A673 (cell line): ENCODE results near the gene RBMX. TPM values are rescaled to one million over a fixed set of nuclear protein-coding genes. Genes with fewer than 3 reads are reported as not detected.

Source experiments
- BruUV-seq: library from RNA; stranded (reverse); fragments of 400-500 nt; replicated peaks from 2 replicates; lab custom pipeline; 2021; lab: Mats Ljungman, UMichigan
- CTCF ChIA-PET: fragments of 300-600 bp; sonication (Branson Sonifier 250); formaldehyde crosslinking; loops from one replicate; lab custom pipeline; 2022; ENCODE audit warnings: antibody characterized with exemption; lab: Charles Lee
- POLR2A ChIA-PET: fragments of 300-600 bp; sonication (Branson Sonifier 250); formaldehyde crosslinking; loops from one replicate; lab custom pipeline; 2022; ENCODE audit warnings: antibody characterized with exemption; ENCODE audit not compliant: low non-redundant PET; lab: Charles Lee
- DNase-seq: peaks from one replicate; pipeline ENCODE4 v3.0.0-alpha.2; 2015; ENCODE audit warnings: low spot score
- H3K27ac ChIP-seq: fragments of 200-600 bp; sonication (generic); 2 replicates; pipeline ENCODE4 v1.5.1; 2016; ENCODE audit warnings: mixed run types, low read depth, mild to moderate bottlenecking, mixed read lengths, antibody characterized with exemption, low read length; ENCODE audit not compliant: poor library complexity, severe bottlenecking
- H3K27me3 ChIP-seq: fragments of 200-600 bp; sonication (generic); replicated peaks from 2 replicates; pipeline ENCODE4 v1.6.1; 2017; ENCODE audit warnings: mixed run types, low read depth, mild to moderate bottlenecking, mixed read lengths, antibody characterized with exemption, low read length; ENCODE audit not compliant: insufficient read depth, poor library complexity
- H3K36me3 ChIP-seq: fragments of 200-600 bp; sonication (generic); 2 replicates; pipeline ENCODE4 v1.6.1; 2016; ENCODE audit warnings: mixed run types, mild to moderate bottlenecking, mixed read lengths, antibody characterized with exemption, low read length; ENCODE audit not compliant: insufficient read depth, poor library complexity, severe bottlenecking
- H3K4me1 ChIP-seq: fragments of 200-600 bp; sonication (generic); 2 replicates; pipeline ENCODE4 v1.6.1; 2017; ENCODE audit warnings: mixed run types, mild to moderate bottlenecking, mixed read lengths, antibody characterized with exemption, low read length; ENCODE audit not compliant: insufficient read depth, poor library complexity, severe bottlenecking
- H3K4me3 ChIP-seq: fragments of 200-600 bp; sonication (generic); 2 replicates; pipeline ENCODE4 v1.5.1; 2016; ENCODE audit warnings: low read depth, mixed run types, mild to moderate bottlenecking, mixed read lengths, low read length; ENCODE audit not compliant: poor library complexity, severe bottlenecking
- H3K9me3 ChIP-seq: fragments of 200-600 bp; sonication (generic); 2 replicates; pipeline ENCODE4 v1.6.1; 2016; ENCODE audit warnings: mixed run types, low read depth, mild to moderate bottlenecking, mixed read lengths, antibody characterized with exemption, low read length; ENCODE audit not compliant: poor library complexity, severe bottlenecking
- EZH2 ChIP-seq: fragments of 200-600 bp; sonication (generic); IDR thresholded peaks from 2 replicates; pipeline ENCODE4 v1.6.1; 2017; ENCODE audit warnings: borderline replicate concordance, low read depth, mild to moderate bottlenecking, mixed read lengths, antibody characterized with exemption, low read length; ENCODE audit not compliant: poor library complexity, severe bottlenecking
- intact Hi-C: fragments of 100-400 bp; cut with micrococcal nuclease; formaldehyde crosslinking; loops from one replicate; pipeline ENCODE4 v1.10.0; 2022; ENCODE audit not compliant: unreplicated experiment
- total RNA-seq: library from RNA; stranded (reverse); gene quantifications from 2 replicates; pipeline ENCODE4 v1.2.3, GENCODE V29; 2021
- TF ChIP-seq, protein P1 (sequence below): fragments of 300-800, 200-600 bp; sonication (generic); conservative IDR thresholded peaks from 2 replicates; pipeline ENCODE4 v1.5.1; 2017; ENCODE audit warnings: low read depth, mild to moderate bottlenecking, antibody characterized with exemption, low read length, moderate library complexity, mixed read lengths

The RBMX gene
- total RNA-seq, 1 experiment from 2014 or later: 432 TPM

DNA sequence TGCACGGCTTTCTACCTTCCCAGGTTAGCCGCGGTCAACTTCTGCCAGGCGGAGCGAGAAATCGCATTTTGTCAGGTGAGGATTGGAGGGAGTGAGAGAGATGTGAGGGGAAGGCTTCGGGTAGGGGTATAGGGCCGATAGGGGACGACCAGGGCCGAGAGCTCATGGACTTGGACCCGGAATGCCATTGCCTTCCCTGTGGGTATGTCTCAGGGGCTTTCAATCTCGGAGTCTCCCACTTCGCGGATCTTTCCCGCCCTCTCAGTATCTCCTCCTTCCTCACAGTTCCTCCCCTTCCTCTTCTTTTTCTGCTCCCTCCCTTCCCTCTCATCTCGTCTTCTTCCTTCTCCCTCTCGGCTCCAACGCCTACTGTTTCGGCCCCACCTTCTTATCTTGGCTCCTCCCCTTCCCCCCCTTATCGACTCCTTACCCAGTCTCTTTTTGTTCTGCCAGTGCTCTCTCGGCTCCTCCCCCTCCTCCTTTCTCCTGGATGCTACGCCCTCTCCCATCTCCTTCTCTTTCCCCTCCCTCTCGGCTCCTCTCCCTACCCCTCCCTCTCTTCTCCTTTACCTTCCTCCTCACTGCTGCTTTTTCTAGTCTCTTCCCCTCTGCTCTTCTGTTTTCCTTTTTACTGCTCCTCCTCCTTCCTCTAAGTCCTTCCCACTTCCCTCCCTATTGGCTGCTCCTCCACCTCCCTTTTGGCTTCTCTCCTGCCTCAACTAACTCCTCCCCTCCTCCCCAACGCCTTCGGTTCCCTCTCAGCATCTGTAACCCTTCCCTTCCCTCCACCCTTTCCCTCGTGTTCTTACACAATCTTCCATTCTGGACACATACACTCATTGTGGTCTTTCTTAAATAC lies 29.4 kb upstream of the RBMX start:
- POLR2A ChIA-PET: no interaction called here

DNA sequence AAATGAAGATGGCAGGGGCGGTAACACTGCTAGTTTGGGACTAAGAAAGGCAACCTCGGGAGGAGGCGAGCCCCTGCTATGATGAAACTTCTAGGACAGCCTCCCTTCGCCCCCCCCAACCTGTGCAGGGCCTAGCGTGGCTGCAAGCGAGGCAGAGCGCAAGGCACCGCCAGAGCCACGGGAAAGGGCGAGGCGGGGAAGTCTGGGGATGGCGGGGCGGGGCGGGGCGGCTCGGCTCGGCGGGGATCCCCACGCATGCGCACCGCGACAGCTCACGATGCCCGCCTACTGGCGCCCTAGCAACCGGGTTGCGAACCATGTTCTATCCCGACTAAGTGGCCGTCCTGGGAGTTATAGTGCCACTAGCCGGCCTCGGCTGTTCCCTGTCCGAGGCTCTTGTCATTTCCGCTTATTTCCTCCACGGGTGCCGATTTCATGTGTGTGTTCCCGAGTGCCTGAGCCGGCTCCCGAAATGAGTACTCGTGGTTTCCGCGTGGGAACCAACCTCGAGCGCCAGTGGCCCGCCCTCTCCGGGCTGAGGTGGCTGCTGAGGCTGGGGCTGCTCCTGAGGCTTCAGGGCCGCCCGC lies 28.7 kb upstream of the RBMX start:
- POLR2A ChIA-PET: interaction anchor here (0.9 to 1.1 kb wide), 2 partner anchors 29 to 30 kb away, joined by 4 read pairs; partner anchors contain the start of gene RBMX
- H3K27ac ChIP-seq: peak overlapping the region; percentile 91
- peaks cover 5% of the 10 kb centered on the region for H3K4me1 ChIP-seq
- H3K4me3 ChIP-seq: peak overlapping the region; percentile 63
- peak; percentile 88 for DNase-seq
- CTCF ChIA-PET: interaction anchor here (0.6 kb wide), 1 partner anchor 28 kb away, joined by 3 read pairs; the partner anchor contains the start of gene RBMX
- TF ChIP-seq EZH2: no peak
- TF ChIP-seq, protein P1, sequence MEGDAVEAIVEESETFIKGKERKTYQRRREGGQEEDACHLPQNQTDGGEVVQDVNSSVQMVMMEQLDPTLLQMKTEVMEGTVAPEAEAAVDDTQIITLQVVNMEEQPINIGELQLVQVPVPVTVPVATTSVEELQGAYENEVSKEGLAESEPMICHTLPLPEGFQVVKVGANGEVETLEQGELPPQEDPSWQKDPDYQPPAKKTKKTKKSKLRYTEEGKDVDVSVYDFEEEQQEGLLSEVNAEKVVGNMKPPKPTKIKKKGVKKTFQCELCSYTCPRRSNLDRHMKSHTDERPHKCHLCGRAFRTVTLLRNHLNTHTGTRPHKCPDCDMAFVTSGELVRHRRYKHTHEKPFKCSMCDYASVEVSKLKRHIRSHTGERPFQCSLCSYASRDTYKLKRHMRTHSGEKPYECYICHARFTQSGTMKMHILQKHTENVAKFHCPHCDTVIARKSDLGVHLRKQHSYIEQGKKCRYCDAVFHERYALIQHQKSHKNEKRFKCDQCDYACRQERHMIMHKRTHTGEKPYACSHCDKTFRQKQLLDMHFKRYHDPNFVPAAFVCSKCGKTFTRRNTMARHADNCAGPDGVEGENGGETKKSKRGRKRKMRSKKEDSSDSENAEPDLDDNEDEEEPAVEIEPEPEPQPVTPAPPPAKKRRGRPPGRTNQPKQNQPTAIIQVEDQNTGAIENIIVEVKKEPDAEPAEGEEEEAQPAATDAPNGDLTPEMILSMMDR: no peak
- no peaks in the 10 kb centered on the region for H3K36me3 ChIP-seq
- no peaks in the 10 kb centered on the region for H3K27me3 ChIP-seq
- intact Hi-C loops: loop anchor here (2.0 kb wide), 1 partner anchor 24 kb away; no protein-coding TSS in a partner anchor
- no TSS peak for BruUV-seq
- H3K9me3 ChIP-seq: no peaks in the 10 kb centered on the region

More for the DNA sequence above, 29.4 kb upstream of the RBMX start:
- intact Hi-C loops: loop anchor here (1.0 to 2.0 kb wide), 2 partner anchors 25 to 30 kb away; partner anchors contain the start of gene RBMX
- peak; percentile 96 for DNase-seq
- Histone ChIP-seq H3K9me3 (no peaks in the 10 kb centered on the region), H3K27me3 (no peaks in the 10 kb centered on the region), H3K36me3 (no peaks in the 10 kb centered on the region), H3K4me3 (peak overlapping the region; percentile 63), H3K27ac (peak overlapping the region; percentile 91), H3K4me1 (peaks cover 5% of the 10 kb centered on the region)
- CTCF ChIA-PET: no interaction called here
- no peak for TF ChIP-seq EZH2
- TF ChIP-seq, protein P1: no peak
- no TSS peak for BruUV-seq

DNA sequence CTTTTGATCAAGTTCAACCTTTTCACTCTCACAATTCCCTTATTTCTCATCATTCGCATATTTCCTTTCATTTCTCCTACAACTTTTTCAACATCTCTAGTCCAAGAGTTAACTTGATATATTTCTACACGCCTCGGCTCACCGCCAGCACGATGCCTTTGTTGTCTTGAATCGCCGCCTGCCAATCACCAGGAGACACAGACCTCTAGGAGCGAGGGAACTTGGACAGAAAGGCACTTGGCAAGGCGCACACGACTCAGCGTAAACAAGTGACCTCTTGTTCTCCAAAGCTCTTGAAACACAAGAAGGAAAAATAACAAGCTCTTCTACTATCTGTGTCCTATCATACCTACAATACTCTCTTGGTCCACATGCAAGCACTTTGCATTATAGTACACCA lies 27.1 kb upstream of the RBMX start:
- no peaks in the 10 kb centered on the region for H3K9me3 ChIP-seq
- BruUV-seq: no TSS peak
- peaks cover 5% of the 10 kb centered on the region for H3K4me1 ChIP-seq
- H3K4me3 ChIP-seq: no peak overlapping the region
- no peaks in the 10 kb centered on the region for H3K27me3 ChIP-seq
- CTCF ChIA-PET: no interaction called here
- POLR2A ChIA-PET: no interaction called here
- H3K27ac ChIP-seq: no peak overlapping the region
- H3K36me3 ChIP-seq: no peaks in the 10 kb centered on the region
- intact Hi-C loops: loop anchor here (2.0 kb wide), 1 partner anchor 23 kb away; no protein-coding TSS in a partner anchor
- DNase-seq: no peak
- no peak for TF ChIP-seq EZH2
- TF ChIP-seq, protein P1: no peak
